ENCODE data around the gene COL4A5. TPM values are rescaled to one million over a fixed set of nuclear protein-coding genes. Genes with fewer than 3 reads are reported as not detected.
"Not testable (repeated sequence)": the region's sequence is repeated elsewhere in the genome, so short reads cannot be mapped to it uniquely, and the experiment has no call there.

The COL4A5 gene
- total RNA-seq (2014; rRNA removed; shearing (Covaris generic)), result 2.2 and 7.2 TPM in 2 replicates

DNA sequence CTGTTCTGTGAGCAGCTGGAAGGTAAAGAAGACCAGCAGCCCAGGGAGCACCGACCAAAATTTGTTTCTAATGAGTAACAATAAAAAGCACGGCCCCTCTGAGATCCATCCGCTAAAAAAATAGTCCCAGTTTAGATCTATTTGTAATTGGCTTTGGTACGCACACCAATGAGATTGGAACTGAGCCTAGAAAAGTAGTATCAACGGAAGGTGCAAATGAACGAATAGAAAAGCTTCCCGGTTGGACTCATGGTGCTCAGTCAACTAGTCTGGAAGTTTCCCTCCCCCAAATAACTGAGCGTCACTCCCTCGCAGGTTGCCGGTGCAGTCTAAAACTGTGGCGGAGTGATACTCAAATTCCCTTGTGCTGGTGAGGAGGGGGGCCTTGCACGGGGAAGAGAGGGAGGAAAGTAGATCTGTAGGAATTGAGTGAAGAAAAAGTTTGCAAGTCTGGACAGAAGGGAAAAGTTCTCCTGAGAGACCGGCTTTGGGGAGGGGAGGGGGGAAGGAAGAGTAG is at the start of gene COL4A5:
TSS of gene COL4A5 (plus strand) at position 413 of the 517 bp plus-strand sequence. CDS start 288 bp downstream, outside the sequence.
- DNase-seq (ENCODE audit: low read depth), result peak; percentile 70

DNA sequence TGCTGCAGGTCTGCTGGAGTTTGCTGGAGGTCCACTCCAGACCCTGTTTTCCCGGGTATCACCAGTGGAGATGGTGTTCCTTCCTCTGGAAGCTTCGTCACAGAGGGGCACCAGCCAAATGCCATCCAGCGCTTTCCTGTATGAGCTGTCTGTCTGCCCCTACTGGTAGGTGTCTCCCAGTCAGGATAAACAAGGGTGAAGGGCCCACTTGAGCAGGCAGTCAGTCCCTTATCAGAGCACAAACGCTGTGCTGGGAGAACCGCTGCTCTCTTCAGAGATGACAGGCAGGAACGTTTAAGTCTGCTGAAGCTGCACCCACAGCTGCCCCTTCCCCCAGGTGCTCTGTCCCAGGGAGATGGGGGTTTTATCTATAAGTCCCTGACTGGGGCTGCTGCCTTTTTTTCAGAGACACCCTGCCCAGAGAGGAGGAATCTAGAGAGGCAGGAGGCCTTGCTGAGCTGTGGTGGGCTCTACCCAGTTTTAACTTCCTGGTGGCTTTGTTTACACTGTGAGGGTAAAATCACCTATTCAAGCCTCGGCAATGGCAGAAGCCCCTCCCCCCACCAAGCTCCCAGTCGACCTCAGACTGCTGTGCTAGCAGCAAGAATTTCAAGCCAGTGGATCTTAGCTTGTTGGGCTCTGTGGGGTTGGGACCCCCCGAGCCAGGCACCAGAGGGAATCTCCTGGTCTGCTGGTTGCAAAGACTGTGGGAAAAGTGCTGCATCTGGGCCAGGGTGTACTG is 48.5 kb upstream of the COL4A5 start:
- DNase-seq (ENCODE audit: low read depth), result not testable (repeated sequence)

DNA sequence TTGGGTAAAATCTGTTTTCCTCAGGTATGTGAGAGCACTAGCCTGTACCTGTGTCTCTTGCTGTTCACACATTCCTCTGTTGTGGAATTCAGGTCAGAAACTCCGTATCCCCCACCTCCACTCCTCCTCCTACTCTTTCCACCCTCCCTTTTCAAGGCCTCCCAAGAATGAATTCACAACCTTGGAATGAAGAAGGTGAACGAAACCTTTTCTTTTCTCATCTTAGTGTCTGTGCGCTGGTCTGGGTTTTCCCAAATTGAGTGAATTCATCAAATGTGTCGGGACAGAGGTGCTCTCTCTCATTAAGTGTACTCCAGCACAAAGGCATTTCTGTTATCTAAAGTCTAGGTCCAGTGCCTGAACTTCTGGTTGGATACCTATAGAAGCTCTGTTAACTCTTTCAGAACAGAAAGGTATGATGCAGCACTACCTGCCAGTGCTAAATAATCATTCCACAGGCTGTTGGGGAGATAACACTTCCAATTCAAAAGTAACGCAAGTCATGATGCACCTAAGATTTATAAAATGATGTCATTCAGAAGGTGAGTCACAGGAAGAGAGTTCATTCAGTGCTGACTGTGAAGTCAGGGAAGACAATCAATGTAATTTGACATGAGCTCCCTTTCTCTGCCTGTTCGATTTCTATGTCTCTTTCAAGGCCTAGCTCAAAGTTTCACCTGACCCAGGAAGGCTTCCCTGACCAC is 43.3 kb upstream of the COL4A5 start:
- peak; percentile 68 for DNase-seq (ENCODE audit: low read depth)

DNA sequence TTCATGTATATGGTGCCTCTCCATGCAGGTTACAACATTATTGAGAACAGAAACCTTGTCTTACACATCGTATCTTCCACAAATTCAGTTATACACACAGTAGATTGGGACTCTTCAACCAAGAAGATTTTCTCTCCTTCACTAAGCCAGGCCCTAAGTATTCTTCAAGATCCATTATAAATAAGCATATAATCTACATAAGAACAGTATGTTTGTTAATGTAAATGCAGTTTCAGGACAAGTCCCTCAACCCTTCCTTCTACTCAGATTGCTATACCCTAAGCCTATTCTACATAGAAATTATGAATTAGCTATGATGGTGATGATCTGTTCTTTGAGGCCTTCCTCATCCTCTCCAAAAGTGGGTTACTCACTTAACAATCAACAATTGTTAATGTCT is 42.7 kb upstream of the COL4A5 start:
- no peak for DNase-seq (ENCODE audit: low read depth)

DNA sequence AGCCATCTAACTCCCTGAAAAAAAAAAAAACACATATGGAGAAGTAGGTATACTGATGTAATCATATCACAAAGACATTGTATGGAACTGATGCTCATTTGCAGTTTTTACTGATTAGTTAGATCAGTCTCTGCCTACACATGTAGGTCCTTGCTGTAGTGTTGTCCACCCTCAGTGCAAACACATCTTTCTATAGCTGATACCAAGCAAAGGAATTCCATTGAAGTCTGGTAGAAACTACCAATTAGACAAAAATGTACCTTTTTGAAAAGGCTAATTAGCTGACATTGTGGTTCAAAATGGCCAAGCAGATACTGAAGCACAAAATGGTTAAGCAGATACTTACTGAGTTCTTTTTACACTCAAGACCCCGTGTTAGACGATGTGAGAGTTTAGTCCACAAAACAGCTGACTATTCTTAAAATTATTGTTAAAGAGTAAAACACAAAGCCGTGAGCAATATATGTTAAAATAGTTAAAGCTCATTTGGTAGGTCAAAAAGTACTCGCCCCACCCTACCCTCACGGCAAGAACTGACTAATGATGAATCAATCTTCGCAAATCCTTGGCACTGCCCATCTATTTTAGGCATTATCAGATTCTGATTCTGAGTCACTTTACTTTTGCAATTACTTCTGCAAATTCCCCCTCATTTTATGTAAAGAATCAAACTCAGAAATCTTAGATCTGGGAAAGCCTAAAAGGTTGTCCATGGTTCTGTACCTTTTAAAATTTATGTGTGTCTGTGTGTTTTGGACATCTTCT is 41.8 kb upstream of the COL4A5 start:
- peak; percentile 59 for DNase-seq (ENCODE audit: low read depth)

DNA sequence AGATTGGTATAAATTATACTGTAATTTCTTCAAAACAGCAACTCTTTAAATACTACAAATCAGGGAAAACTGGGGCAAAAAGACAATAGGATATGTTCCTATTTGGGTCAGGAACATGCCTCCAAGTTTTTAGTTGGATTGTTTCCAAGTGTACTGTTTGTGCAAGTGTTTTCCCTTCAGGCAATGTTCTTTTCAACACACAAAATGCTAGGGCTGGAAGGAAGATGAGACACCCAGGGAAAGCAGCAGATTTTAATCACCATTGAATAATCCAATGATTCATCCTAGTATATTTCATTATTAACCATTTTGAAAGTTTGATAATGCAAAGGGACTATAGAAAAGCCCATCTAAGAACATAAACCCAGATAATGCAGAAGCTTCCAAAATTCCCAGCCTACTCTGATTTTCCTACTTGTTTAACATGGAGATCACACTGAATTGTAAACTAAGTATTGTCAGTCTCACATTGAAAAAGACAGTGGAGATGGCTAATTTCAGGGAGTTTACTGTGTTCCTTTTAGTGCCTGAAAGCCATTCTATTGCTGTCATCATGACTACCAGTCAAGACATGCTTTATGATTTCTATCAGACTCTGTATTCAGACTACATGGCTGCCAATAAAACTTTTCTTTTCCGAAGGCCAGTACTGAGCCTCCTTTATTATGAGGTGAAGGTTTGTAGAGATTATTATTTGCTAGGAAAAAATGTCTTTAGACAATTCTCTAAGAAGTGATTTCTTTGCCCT is 40.0 kb upstream of the COL4A5 start:
- DNase-seq (ENCODE audit: low read depth), result peak; percentile 78

DNA sequence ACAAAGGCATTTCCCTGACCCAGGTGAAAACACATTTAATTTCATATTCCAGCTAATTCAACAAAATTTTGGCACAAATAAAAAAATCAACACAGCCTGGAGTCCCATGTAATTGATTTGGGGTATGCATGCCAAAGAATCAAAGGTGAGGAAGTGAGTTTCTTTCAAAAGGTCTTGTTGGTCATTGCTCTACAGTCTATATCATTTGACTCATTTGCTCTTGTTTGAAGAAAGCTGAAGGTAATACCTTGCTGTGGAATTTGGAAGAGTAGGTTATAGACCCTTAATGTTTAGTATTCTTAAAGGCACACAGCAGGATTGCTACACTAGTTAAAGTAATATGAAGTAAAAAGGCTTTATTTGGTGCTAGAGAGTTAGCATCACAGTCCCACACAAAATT is 26.9 kb upstream of the COL4A5 start:
- DNase-seq (ENCODE audit: low read depth), result no peak

DNA sequence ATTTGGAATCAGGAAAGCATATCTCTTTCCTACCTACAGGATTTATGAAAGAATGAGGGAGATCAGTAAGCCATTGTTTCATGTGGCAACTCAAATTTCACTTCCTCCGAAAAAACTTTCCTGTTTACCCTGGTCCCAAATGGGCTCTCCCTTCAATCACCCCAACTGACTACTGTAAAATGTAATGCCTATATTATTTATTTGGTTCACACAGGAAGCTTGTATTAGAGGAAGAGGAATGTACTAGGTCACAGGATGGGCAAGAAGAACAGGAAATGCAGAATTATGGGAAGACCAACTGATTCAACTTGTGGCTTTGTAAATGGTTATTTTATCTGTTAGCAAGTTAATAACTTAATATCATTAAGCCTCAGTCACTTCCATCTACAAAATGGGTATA is 24.5 kb upstream of the COL4A5 start:
- DNase-seq (ENCODE audit: low read depth), result no peak

DNA sequence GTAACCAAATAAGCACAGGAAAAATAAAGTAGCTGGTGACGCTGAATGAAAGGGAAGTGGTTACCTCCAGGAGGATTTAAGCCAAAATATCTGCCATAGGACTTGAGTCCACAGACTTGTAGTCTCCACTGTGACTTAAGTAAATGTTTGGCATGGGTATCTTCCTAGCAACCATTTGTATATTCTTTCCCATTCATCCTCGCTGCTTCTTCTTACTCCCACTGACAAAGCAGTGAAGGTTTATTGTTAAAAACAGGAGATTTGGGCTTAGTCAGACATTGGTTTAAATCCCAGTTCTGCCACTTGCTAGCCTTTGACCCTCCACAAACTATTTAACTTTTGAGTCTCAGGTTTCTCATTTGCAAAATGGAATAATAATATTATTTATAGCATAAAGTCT is 23.7 kb upstream of the COL4A5 start:
- DNase-seq (ENCODE audit: low read depth), result peak; percentile 60

DNA sequence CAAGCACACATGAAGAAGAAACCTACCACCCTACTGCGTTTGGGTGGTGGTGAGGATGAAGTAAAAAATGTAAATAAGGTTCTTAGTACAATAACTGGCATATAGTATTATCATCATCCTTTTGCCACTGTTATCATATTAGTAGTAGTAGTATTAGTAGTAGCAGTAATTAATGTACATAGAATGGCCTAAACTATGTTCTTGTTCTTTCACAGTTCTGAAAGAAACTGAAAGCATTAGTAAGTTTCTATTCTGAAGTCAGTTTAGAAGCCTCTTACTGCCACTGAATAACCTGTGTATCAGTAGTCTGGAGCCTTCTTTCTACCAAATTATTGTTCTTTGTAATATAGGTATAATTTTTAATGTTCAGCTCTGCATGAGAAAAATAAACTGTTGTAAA is 22.4 kb upstream of the COL4A5 start:
- no peak for DNase-seq (ENCODE audit: low read depth)

DNA sequence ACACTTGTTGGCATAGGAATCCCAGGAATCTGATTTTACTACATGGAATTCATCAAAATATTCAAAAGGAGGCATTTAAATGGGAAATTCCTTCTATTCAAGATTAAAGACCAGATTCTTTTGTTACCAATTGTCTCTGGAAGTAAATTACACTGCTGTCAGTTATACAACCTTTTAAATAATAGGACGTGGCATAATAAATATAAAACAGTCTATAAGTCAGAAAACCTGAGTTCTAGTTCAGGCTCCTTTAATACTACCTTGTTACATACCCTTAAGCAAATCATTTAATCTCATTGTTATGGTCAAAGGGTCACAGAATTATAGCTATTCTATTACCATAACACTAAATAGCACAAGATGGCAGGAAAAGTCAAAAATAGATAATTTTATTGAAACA is 20.2 kb upstream of the COL4A5 start:
- DNase-seq (ENCODE audit: low read depth), result no peak

DNA sequence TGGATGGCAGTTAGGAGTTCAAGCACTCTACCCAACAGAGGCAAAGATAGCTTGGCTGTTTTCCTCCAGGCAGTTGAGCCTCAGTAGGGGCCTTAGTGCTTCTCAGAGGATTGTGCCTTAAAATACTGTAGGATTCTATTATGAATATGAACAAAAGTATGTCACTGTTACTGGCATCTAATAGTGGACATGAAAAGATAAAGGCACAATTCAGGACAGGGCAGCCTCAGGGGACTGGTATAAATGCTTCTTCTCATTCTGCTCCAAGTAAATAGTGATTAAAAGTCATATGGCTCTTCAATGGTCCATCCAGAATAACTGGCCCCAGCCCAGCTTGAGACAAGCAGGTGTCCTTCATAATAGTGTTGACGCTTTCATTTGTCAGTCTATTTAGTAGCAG is 19.2 kb upstream of the COL4A5 start:
- no peak for DNase-seq (ENCODE audit: low read depth)

DNA sequence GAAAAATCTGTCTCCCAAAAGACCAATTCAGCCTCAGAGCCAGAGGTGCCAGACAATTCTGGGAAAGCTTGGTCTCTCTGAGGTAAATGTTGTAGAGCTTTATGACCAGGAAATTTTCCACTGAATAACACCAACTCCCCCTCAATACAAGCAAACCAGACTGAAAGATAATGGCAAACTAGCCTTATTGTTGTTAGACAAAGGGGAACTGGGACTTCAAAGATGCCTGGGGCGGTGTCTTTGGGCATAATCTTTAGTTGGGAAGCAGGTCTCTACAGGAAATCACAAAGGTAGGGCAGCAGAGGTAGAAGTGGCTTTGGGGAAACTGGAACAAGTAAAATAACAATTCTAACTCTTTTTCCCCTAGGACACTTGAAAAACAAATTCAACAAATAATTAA is 13.4 kb upstream of the COL4A5 start:
- no peak for DNase-seq (ENCODE audit: low read depth)

DNA sequence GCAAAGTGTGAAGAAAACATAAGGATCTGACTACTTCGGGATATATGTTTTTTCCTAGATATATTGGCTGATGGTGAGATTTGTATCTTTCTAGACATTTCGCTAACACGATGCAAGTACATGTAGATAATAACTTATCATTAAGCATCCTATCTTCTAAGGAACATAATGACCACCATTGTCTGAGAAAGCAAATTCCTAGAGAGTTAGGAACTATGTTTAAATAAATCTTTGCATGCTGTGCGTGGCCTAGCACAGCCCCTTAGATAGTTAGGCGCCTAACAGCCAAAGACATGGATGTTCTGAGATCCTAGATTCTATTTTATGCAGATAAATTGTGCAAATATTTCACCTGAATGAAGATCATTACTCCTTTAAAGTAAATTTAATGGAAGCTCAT is 4.4 kb upstream of the COL4A5 start:
- no peak for DNase-seq (ENCODE audit: low read depth)

DNA sequence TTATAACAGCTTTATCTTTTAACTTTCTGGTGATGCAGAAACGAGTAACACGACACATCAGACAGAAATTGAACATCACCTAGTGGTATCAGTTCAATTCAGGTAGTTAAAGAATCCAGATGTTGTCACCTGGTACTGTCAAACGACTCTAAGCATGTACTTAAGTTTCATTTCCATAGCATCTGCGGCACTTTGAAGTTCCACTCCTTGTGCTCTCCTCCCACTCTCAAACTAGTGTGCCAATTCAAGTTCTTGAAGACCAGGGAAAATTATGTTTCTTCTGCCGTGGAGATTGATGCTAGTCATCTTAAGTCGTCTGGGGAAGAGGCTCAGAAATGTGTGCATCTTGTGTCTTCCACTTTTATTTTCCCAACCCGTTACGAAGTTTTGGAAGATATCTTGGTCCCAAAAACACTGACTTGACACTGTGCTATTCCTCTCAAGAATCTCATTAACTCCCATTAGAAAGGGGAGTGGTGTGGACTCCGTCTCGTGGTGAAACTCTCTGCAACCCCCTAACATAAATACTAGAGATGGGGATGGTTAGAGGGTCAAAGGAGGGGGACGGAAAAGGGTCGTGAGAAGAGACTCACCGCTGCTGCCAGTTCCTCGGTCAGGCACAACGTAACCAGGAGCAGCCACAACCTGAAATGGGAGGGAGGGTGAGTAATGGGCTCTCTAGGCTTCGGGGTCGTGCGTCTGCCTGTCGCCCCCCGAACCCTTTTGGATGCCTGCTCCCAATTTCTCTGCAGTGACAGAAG is 2.1 kb upstream of the COL4A5 start:
- no peak for DNase-seq (ENCODE audit: low read depth)

DNA sequence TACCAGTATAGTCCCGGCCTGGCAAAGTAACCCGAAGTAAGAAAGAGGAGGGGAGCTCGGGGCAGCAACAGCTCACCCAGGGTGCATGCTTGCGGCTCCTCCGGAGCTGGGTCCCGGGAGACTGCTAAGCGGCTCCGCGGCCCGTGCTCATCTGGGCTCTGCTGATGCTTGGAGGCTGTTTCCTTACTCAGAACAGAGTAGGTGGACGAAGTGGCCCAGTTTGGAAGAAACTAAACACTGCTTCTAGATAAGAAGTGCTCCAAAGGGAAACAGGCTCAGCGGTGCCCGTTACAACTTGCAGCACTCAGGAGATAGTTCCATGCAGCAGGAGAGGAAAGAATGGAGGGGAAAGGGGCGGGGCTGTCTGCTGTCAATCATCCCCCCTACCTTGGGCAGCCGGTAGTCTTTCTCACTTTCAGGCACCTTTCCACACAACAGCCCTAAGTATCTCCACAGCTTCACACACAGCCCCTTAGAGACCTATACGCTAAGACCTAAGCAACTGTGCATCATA is 1.5 kb upstream of the COL4A5 start, which contains the start of gene COL4A6:
TSS of gene COL4A6 (minus strand) at position 313 of the 514 bp plus-strand sequence. CDS start at position 87, 226 bp downstream.
- DNase-seq (ENCODE audit: low read depth), result peak; percentile 9

DNA sequence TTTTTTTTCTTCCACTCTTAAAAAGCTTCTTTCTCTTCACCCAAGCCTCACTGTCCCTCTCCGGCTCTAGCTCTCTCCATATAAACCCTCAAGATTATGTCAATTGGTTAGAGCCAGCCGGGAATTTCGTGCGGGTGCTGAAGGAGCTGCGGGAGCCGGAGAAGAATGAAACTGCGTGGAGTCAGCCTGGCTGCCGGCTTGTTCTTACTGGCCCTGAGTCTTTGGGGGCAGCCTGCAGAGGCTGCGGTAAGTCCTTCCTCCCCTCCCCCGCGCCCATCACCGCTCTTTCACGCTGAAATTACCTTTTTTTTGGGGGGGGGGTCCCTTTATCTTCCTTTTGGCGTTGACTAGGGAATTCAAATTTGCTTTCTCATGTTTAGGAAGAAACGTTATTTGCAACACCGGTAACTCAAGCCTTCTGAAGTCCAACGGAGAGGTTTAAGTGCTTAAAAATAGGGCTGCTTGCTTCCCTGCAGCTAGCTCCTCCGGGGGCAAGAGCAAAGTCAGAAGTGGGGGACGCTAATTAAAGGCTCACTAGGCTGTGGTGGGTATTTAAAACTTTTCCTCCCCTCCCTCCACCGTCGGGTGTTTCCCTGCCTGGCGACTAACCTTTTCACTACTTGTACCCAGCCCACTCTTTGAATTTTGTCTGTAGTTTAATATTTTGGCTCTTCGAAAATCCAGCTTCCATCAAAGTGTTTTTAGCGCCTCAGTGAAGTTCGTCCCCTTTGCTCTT is 491 bp downstream of the COL4A5 start:
- peak; percentile 17 for DNase-seq (ENCODE audit: low read depth)

DNA sequence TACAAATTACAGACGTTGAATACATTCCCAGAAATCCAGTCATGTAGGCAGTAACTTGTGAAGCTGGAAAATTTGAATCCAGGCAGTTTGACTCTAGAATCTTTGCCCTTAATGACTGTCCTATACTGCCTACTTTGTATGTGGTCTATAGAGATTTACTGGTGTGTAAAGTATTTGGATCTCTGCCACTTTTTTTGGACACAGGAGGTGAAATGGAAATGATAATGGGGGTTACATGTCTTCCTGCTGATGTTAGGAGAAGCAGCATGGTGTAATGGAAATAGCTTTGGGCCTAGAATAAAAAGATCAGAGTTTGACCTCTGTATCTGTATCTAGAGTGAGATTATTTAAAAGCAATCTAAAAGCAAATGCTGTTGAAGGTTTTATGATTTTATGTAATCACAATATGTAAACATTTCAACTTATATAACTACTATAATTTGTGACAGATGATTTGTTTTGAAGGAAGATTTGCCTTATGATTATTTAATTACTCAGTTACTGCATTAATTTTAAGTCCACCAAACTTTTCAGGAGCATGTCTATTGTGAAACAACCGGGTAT is 3.3 kb downstream of the COL4A5 start:
- no peak for DNase-seq (ENCODE audit: low read depth)

DNA sequence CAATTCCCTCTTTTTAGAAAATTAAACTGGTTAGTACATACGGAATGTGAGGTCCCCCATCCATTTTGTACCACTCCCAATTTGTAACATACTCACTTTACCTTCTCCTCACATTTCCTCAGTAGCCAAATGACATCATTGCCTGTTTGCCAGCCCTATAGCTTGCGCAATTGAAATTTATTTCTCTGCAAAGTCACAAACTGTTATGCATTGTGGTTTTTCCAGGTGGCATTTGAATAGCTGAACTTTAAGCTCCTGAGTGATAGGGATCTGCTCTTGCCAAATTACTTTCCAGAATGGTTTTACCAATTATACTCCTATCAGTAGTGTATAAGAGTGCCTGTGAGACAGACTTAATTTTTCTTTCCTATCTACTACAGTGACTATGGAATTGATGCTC is 7.7 kb downstream of the COL4A5 start:
- peak; percentile 49 for DNase-seq (ENCODE audit: low read depth)
